Activated CD4-positive, alpha-beta T cell treated with anti-CD3 and anti-CD28 coated beads, Interleukin-2, amount 50 U/mL, for 1 hour (primary cell): ENCODE data around the gene FCN2.

Source experiments
- DNase-seq: peaks from one replicate; pipeline ENCODE4 v3.0.0-alpha.2; 2020

FCN2 gene

GRCh38 chr9:134935056-134935640 is 54.5 kb downstream of the FCN2 start:
- DNase-seq: no peak

DNA sequence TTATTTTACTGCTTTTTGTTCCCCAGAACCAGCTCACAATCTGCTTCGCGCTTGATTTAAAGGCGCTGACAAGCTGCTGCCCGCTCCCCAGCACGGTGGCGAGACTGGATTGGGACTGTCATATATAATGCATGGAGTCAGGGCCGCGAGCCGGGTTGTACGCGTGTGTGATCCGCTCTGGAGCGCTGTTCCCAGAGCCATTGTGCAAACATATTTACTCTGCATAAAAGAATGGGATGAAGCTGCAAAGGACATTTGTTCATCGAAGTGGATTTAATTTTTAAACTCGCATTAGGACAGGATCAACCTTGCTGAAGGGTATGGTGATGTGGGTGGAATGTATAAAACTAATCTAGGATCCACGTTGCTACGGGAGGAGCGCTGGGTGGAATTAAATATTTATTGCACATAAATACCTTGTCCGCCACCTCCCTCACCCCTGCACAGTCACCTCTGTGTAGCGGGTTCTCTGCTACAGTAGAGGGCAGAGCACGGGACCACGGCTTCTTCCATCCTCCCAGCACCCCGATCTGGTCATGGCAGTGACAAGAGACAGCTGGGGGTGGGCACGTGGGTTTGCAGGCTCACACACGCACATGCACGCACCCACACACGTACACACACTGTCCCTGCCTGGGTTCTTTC is 55.2 kb downstream of the FCN2 start:
- DNase-seq: no peak

- DNase-seq: no peak
Observed at GRCh38 chr9:134936346-134937163, 55.9 kb downstream of the FCN2 start.
